ENCODE measurements around the gene ADAMTSL2. TPM values are rescaled to one million over a fixed set of nuclear protein-coding genes. Genes with fewer than 3 reads are reported as not detected.

The ADAMTSL2 gene
- total RNA-seq, 1 donor from 2014 or later = 18.0 TPM

GRCh38 chr9:133571896-133572595 lies 37.5 kb downstream of the ADAMTSL2 start:
- no peak for DNase-seq (ENCODE audit: low spot score)

GRCh38 chr9:133572821-133573361 lies 38.4 kb downstream of the ADAMTSL2 start:
- ATAC-seq = no peak
- DNase-seq (ENCODE audit: low spot score) = no peak

More at GRCh38 chr9:133571896-133572595, 37.5 kb downstream of the ADAMTSL2 start:
- ATAC-seq = no peak

- DNase-seq (ENCODE audit: low spot score) (no peak), ATAC-seq (no peak)
These were observed 39.4 kb downstream of the ADAMTSL2 start for GRCh38 chr9:133573791-133574515.

- ATAC-seq (no peak), DNase-seq (ENCODE audit: low spot score) (no peak)
These were observed 40.3 kb downstream of the ADAMTSL2 start for GRCh38 chr9:133574771-133575170.

GRCh38 chr9:133575186-133576030 lies 40.9 kb downstream of the ADAMTSL2 start:
- ATAC-seq (no peak), DNase-seq (ENCODE audit: low spot score) (no peak)

GRCh38 chr9:133576031-133576874 lies 41.7 kb downstream of the ADAMTSL2 start:
- ATAC-seq = no peak
- DNase-seq (ENCODE audit: low spot score) = no peak

GRCh38 chr9:133576875-133577736 lies 42.6 kb downstream of the ADAMTSL2 start:
- DNase-seq (ENCODE audit: low spot score) (no peak), ATAC-seq (peak; percentile 27)

- no peak for ATAC-seq
These were observed 43.2 kb downstream of the ADAMTSL2 start for GRCh38 chr9:133577737-133578112.

GRCh38 chr9:133578524-133579441 lies 44.3 kb downstream of the ADAMTSL2 start:
- DNase-seq (ENCODE audit: low spot score) (no peak), ATAC-seq (no peak)

More at GRCh38 chr9:133577737-133578112, 43.2 kb downstream of the ADAMTSL2 start:
- DNase-seq (ENCODE audit: low spot score) = no peak

- ATAC-seq = no peak
These were observed 45.3 kb downstream of the ADAMTSL2 start for GRCh38 chr9:133579601-133580418.

GRCh38 chr9:133580419-133580738 lies 45.9 kb downstream of the ADAMTSL2 start:
- no peak for ATAC-seq

More at GRCh38 chr9:133579601-133580418, 45.3 kb downstream of the ADAMTSL2 start:
- no peak for DNase-seq (ENCODE audit: low spot score)

GRCh38 chr9:133581011-133581410 lies 46.5 kb downstream of the ADAMTSL2 start:
- DNase-seq (ENCODE audit: low spot score) (no peak), ATAC-seq (no peak)

More at GRCh38 chr9:133580419-133580738, 45.9 kb downstream of the ADAMTSL2 start:
- DNase-seq (ENCODE audit: low spot score) = no peak

- ATAC-seq (peak; percentile 33), DNase-seq (ENCODE audit: low spot score) (no peak)
These were observed 47.2 kb downstream of the ADAMTSL2 start for GRCh38 chr9:133581513-133582343.

- no peak for DNase-seq (ENCODE audit: low spot score)
- no peak for ATAC-seq
These were observed 48.1 kb downstream of the ADAMTSL2 start for GRCh38 chr9:133582501-133583045.

GRCh38 chr9:133583111-133583510 lies 48.6 kb downstream of the ADAMTSL2 start:
- ATAC-seq (no peak), DNase-seq (ENCODE audit: low spot score) (no peak)

GRCh38 chr9:133583586-133583985 lies 49.1 kb downstream of the ADAMTSL2 start:
- DNase-seq (ENCODE audit: low spot score) = no peak

More at GRCh38 chr9:133583586-133583985, 49.1 kb downstream of the ADAMTSL2 start:
- ATAC-seq = no peak
